ENCODE results near the gene DCC.

DCC gene

GRCh38 chr18:53541924-53542323 is 1201.9 kb downstream of the DCC start:
- no peak for DNase-seq

- no peak for DNase-seq
Measured at GRCh38 chr18:53543711-53544110, 1203.7 kb downstream of the DCC start.

- no peak for DNase-seq
Measured at GRCh38 chr18:53544917-53545316, 1204.9 kb downstream of the DCC start.

- DNase-seq: no peak
Measured at GRCh38 chr18:53551868-53552426, 1212.0 kb downstream of the DCC start.

- DNase-seq: no peak
Measured at GRCh38 chr18:53553030-53553429, 1213.0 kb downstream of the DCC start.

GRCh38 chr18:53556450-53556849 is 1216.5 kb downstream of the DCC start:
- no peak for DNase-seq

- no peak for DNase-seq
Measured at GRCh38 chr18:53560546-53560945, 1220.5 kb downstream of the DCC start.

GRCh38 chr18:53566626-53567025 is 1226.6 kb downstream of the DCC start:
- DNase-seq: no peak

- peak; percentile 8 to 38 (median 26) for DNase-seq
Measured at GRCh38 chr18:53567929-53568574, 1228.1 kb downstream of the DCC start.

Data from suppressor macrophage treated with lipopolysaccharide for 1 hour (primary cell).